Measurements from ENCODE around the gene TEX19.

The TEX19 gene

DNA sequence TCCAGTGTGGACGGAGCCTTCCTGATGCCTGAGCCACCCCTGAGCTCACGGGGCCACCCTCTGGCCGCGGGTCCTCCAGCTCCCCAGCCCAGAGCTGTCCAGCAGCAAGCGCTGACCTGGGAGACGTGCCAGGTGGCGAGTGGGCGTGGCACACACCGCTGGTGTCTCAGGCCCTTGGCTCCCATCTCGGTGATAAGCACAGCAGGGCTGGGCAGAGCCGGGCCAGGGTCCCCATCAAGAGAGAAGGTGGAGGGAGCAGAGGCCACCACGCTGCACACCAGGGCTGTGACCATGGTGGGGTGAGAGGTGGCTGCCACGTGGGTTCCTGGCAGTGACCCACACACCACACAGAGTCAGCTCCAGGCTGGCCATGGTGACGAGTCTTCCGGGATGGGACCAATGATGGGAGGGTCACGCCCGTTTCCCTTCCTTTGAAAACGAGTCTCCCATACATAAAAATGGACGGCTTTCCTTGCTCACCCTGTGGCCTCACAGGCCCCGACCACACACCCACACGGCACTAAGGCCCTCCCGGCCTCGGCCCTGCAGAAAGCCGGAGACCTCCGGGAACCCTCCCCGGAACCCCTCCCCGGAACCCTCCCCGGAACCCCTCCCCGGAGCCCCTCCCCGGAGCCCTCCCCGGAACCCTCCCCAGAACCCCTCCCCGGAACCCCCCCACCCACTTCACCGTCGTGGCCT lies 29.3 kb downstream of the TEX19 start:
- no peaks in the 10 kb centered on the region for H3K27me3 ChIP-seq (ENCODE audit: control insufficient read depth, insufficient read depth, low read length)
- no peak overlapping the region for H3K4me3 ChIP-seq (ENCODE audit: low read depth, low read length)
- no peaks in the 10 kb centered on the region for H3K4me1 ChIP-seq (ENCODE audit: control insufficient read depth, insufficient read depth, low read length)
- H3K9ac ChIP-seq (ENCODE audit: low read depth, low read length), result no peak overlapping the region
- H3K36me3 ChIP-seq (ENCODE audit: control insufficient read depth, insufficient read depth, low read length), result peaks cover 15% of the 10 kb centered on the region
- no peaks in the 10 kb centered on the region for H3K9me3 ChIP-seq (ENCODE audit: control insufficient read depth, insufficient read depth, low read length)

DNA sequence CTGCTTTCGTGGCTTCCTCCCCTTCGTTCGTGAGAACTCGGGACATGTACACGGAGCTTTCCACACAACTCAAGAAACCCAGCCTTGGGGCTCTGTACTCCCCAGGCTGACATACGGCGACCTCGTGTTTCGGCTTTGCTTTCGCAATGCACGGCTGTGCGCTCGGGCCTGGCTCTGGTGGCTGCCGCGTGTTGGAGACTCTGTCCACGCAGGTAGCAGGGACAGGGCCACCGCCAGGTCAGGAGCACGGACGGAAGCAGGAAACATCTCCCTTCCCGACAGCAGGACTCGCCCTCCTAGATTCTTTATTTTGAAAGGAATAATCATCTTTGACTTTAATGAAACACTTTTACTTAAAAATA lies 29.9 kb downstream of the TEX19 start:
- Histone ChIP-seq H3K4me3 (ENCODE audit: low read depth, low read length) (no peak overlapping the region), H3K36me3 (ENCODE audit: control insufficient read depth, insufficient read depth, low read length) (peaks cover 16% of the 10 kb centered on the region), H3K27me3 (ENCODE audit: control insufficient read depth, insufficient read depth, low read length) (no peaks in the 10 kb centered on the region), H3K9me3 (ENCODE audit: control insufficient read depth, insufficient read depth, low read length) (no peaks in the 10 kb centered on the region), H3K4me1 (ENCODE audit: control insufficient read depth, insufficient read depth, low read length) (no peaks in the 10 kb centered on the region), H3K9ac (ENCODE audit: low read depth, low read length) (no peak overlapping the region)

DNA sequence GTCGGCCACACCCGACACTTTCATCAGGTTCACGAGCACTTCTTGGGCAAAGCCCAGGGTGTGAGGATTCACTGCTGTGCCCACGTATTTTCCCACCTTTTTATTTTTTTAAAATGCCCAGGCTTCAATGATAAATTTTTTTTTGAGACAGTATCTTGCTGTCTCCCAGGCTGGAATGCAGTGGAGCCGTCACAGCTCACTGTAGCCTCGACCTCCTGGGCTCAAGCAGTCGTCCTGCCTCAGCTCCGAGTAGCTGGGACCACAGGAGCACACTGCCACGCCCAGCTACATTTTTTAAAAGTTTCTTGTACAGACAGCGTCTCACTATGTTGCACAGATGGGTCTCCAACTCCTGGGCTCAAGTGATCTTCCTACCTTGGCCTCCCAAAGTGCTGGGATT lies 30.3 kb downstream of the TEX19 start:
- Histone ChIP-seq H3K4me1 (ENCODE audit: control insufficient read depth, insufficient read depth, low read length) (no peaks in the 10 kb centered on the region), H3K36me3 (ENCODE audit: control insufficient read depth, insufficient read depth, low read length) (peaks cover 16% of the 10 kb centered on the region), H3K9ac (ENCODE audit: low read depth, low read length) (no peak overlapping the region), H3K4me3 (ENCODE audit: low read depth, low read length) (no peak overlapping the region), H3K9me3 (ENCODE audit: control insufficient read depth, insufficient read depth, low read length) (no peaks in the 10 kb centered on the region), H3K27me3 (ENCODE audit: control insufficient read depth, insufficient read depth, low read length) (no peaks in the 10 kb centered on the region)

DNA sequence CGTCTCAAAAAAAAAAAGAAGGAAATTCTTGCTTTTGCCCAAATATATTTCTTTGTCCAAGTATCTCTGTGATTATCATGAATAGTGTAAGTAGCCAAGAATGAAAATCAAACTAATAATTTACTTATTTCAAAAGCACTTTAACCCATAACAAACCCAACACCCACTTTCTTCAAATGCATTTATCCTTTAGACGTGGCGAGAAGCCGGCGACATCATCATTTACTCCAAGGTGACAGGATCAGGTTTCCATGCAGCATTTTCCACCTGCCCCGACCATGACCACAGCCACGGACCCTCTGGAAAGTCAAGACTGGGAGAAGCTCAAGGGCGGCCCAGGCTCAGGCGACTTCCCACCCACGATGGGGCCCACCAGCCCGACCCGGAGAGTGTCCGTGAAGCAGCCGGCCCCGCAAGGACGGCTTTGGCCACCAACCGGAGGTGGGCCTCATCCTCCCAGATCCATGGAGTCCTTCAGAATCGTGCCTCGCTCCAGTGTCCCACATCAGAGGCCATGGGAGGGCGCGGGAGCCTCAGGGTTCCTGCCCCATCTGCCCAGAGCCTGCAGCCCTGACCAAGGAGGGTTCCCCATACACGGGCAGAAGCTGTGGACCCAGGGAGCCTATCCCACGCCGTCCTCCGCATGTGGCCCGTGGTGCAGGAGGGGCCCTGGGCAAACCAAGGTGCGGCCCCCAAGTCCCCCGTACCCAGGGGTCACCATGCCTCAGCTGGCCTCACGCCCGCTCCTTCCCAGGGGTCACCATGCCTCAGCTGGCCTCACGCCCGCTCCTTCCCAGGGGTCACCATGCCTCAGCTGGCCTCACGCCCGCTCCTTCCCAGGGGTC lies 31.2 kb downstream of the TEX19 start:
- no peak overlapping the region for H3K9ac ChIP-seq (ENCODE audit: low read depth, low read length)
- no peaks in the 10 kb centered on the region for H3K4me1 ChIP-seq (ENCODE audit: control insufficient read depth, insufficient read depth, low read length)
- H3K27me3 ChIP-seq (ENCODE audit: control insufficient read depth, insufficient read depth, low read length), result no peaks in the 10 kb centered on the region
- no peak overlapping the region for H3K4me3 ChIP-seq (ENCODE audit: low read depth, low read length)
- H3K36me3 ChIP-seq (ENCODE audit: control insufficient read depth, insufficient read depth, low read length), result peaks cover 16% of the 10 kb centered on the region
- no peaks in the 10 kb centered on the region for H3K9me3 ChIP-seq (ENCODE audit: control insufficient read depth, insufficient read depth, low read length)

DNA sequence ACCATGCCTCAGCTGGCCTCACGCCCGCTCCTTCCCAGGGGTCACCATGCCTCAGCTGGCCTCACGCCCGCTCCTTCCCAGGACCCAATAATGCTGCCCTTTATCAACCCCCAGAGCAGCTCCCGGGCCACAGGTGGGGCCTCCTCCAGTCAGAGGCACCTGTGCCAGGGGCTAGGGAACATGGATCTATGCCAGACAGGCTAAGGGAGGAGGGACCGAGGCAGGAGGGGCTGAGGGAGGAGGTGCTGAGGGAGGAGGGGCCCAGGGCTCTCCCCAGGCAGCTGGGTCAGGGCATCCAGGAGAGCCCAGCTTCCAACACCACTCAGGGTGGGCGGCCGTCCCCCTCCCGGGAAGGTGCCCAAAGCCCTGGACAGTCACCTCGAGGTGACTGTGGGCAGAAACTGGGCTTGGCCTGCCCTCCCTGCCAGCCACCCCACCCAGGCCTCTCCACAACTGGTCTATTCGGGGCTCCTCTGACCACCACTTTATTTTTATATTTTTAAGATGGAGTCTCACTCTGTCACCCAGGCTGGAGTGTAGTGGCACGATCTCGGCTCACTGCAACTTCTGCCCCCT lies 31.9 kb downstream of the TEX19 start:
- Histone ChIP-seq H3K9ac (ENCODE audit: low read depth, low read length) (no peak overlapping the region), H3K4me1 (ENCODE audit: control insufficient read depth, insufficient read depth, low read length) (no peaks in the 10 kb centered on the region), H3K9me3 (ENCODE audit: control insufficient read depth, insufficient read depth, low read length) (no peaks in the 10 kb centered on the region), H3K4me3 (ENCODE audit: low read depth, low read length) (no peak overlapping the region), H3K27me3 (ENCODE audit: control insufficient read depth, insufficient read depth, low read length) (no peaks in the 10 kb centered on the region), H3K36me3 (ENCODE audit: control insufficient read depth, insufficient read depth, low read length) (peaks cover 16% of the 10 kb centered on the region)

DNA sequence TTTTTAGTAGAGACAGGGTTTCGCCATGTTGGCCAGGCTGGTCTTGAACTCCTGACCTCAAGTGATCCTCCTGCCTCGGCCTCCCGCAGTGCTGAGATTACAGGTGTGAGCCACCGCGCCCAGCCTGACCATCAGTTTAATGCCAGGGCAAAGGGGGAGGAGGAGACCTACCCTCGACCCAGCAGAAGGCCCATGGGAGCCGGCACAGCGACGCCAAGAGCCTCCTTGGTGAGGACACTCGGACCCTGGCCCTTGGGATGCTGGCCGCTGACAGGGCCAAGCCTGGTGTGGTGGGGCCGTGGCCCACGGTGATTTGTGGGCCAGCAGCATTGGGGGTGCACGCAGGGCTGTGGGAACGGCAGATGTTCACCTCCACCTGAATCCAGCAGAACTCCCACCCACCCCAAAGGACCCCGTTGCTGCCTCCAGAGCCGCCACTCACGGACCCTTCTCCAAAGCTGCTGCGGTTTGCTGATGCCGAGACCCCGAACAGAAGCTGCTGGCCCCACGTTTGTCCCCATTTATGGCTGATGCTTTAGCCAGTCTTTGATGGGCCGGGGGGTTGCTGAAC lies 32.5 kb downstream of the TEX19 start:
- H3K36me3 ChIP-seq (ENCODE audit: control insufficient read depth, insufficient read depth, low read length), result peaks cover 16% of the 10 kb centered on the region
- H3K27me3 ChIP-seq (ENCODE audit: control insufficient read depth, insufficient read depth, low read length), result no peaks in the 10 kb centered on the region
- H3K9ac ChIP-seq (ENCODE audit: low read depth, low read length), result no peak overlapping the region
- no peaks in the 10 kb centered on the region for H3K4me1 ChIP-seq (ENCODE audit: control insufficient read depth, insufficient read depth, low read length)
- H3K4me3 ChIP-seq (ENCODE audit: low read depth, low read length), result no peak overlapping the region
- H3K9me3 ChIP-seq (ENCODE audit: control insufficient read depth, insufficient read depth, low read length), result no peaks in the 10 kb centered on the region

DNA sequence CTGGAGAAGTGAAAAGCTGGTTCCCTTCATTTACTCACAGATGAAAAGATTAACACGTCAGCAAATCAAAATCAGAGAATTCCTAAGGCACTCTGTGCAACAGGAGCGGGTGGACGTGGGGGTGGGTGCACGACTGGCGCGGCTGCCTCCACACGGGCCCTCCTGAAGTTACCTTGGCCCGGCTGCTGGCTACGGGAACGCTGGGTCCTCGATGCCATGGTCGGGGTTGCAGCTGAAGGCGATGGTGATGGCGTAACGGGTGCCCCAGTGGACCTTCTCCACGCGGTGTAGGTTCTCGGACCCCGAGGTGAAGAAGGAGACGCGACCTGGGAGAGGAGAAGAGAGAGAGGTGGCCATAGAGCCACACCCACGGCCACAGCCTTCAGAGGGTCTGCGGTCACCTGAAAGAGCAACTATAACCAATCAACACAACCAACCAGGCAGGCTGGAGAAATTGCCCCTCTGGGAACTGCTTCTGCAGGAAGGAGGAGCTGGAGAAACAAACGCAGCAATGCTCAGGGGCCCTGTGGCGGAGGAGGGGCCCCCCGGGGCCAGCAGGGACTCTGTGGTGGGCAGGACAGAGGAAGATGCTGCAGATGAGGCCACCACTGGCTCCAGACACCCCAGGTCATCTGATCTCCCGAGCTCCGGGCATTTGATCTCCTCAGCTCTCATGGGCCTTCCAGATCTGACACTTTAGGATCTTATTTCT lies 33.3 kb downstream of the TEX19 start:
- Histone ChIP-seq H3K36me3 (ENCODE audit: control insufficient read depth, insufficient read depth, low read length) (peaks cover 16% of the 10 kb centered on the region), H3K27me3 (ENCODE audit: control insufficient read depth, insufficient read depth, low read length) (no peaks in the 10 kb centered on the region), H3K9me3 (ENCODE audit: control insufficient read depth, insufficient read depth, low read length) (no peaks in the 10 kb centered on the region), H3K4me1 (ENCODE audit: control insufficient read depth, insufficient read depth, low read length) (no peaks in the 10 kb centered on the region), H3K9ac (ENCODE audit: low read depth, low read length) (no peak overlapping the region), H3K4me3 (ENCODE audit: low read depth, low read length) (no peak overlapping the region)

DNA sequence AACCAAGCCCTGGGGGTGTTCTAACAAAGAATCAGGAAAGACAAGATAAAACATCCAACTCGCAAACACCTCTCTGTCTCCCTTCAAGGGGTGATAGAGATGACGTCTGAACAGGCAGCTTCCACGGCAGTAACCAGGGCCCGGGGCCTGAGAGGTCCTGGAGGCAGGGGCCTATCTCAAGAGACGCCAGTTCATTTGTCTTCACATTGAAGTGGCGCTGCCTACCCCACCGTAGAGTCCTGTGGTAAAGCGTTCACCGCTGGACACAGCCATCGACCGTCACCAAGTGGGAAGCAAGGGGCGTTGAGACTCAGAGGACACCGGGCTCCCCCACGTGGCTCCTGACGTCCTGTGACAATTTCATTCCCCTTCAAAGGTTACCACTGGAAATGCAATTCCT lies 33.9 kb downstream of the TEX19 start:
- Histone ChIP-seq H3K27me3 (ENCODE audit: control insufficient read depth, insufficient read depth, low read length) (no peaks in the 10 kb centered on the region), H3K9me3 (ENCODE audit: control insufficient read depth, insufficient read depth, low read length) (no peaks in the 10 kb centered on the region), H3K9ac (ENCODE audit: low read depth, low read length) (no peak overlapping the region), H3K4me3 (ENCODE audit: low read depth, low read length) (no peak overlapping the region), H3K4me1 (ENCODE audit: control insufficient read depth, insufficient read depth, low read length) (no peaks in the 10 kb centered on the region), H3K36me3 (ENCODE audit: control insufficient read depth, insufficient read depth, low read length) (peaks cover 16% of the 10 kb centered on the region)

DNA sequence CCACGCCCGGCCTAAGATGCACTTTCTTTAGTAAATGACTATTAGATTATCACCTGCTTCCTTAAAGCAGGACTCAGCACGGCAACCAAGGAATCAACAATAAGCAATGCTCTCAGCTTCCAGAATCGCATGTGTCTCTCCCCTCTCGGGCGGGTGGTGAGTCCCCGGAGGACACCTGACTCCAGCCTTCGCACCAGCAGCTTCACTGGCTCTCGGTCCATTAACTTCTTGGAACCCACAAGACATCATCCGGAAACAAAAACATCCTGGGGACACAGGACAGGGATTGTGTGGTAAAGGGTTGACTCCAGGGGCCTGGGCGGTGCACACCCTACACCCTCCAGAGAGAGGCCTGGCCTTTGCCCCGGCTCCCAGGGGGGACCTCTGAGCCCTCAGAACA lies 35.2 kb downstream of the TEX19 start:
- Histone ChIP-seq H3K36me3 (ENCODE audit: control insufficient read depth, insufficient read depth, low read length) (peaks cover 16% of the 10 kb centered on the region), H3K9ac (ENCODE audit: low read depth, low read length) (no peak overlapping the region), H3K4me1 (ENCODE audit: control insufficient read depth, insufficient read depth, low read length) (no peaks in the 10 kb centered on the region), H3K9me3 (ENCODE audit: control insufficient read depth, insufficient read depth, low read length) (no peaks in the 10 kb centered on the region), H3K4me3 (ENCODE audit: low read depth, low read length) (no peak overlapping the region), H3K27me3 (ENCODE audit: control insufficient read depth, insufficient read depth, low read length) (no peaks in the 10 kb centered on the region)

DNA sequence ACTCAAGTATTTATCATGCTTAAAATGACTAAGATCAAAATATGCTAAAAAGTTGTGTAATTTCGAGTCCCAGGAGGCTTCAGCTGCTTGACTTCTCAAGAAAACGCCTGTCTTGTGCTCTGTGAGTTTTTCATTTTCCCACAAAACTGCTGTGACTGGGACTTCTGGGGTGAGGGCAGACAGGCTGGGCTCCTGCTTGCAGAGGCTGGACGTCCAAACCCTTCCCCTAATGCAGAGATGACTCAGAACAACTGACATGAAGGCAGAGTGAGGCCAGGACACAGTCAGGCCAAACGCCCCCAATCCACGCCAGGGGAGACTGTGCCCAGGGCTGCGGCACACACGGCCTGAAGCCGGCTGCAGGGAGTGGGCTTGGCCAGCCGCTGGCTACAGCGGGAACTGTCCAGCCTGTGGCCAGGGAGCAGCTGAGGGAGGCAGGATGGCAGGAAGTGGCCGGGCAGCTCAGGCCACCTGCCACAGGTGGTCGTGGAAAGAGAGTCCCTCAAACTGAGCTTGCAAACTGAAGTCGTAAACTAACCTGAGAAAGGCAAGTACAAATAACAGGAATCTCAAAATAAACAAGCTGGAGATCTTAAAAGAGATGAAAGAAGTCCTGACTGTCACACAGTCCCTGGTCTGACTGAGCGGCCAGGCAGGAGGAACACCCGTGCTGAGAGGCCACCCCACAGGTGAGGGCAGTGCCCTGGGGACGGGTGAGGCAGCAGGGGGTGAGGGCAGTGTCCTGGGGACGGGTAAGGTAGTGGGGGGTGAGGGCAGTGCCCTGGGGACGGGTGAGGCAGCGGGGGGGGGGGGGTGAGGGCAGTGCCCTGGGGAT lies 37.8 kb downstream of the TEX19 start:
- Histone ChIP-seq H3K4me3 (ENCODE audit: low read depth, low read length) (no peak overlapping the region), H3K9me3 (ENCODE audit: control insufficient read depth, insufficient read depth, low read length) (no peaks in the 10 kb centered on the region), H3K9ac (ENCODE audit: low read depth, low read length) (no peak overlapping the region), H3K4me1 (ENCODE audit: control insufficient read depth, insufficient read depth, low read length) (no peaks in the 10 kb centered on the region), H3K36me3 (ENCODE audit: control insufficient read depth, insufficient read depth, low read length) (peaks cover 10% of the 10 kb centered on the region), H3K27me3 (ENCODE audit: control insufficient read depth, insufficient read depth, low read length) (no peaks in the 10 kb centered on the region)

Data from iPS-15b (cell line).